ENCODE measurements around the gene HELZ.

DNA sequence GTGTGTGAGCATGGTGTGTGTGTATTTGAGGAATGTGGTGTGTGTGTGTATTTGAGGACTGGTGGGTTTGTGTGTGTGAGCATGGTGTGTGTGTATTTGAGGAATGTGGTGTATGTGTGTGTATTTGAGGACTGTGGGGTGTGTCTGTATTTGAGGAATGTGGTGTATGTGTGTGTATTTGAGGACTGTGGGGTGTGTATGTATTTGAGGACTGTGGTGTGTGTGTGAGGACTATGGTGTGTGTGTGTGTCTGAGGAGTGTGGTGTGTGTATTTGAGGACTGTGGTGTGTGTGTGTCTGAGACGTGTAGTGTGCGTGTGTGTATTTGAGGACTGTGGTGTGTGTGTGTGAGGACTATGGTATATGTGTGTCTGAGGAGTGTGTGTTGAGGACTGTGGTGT lies 218.7 kb downstream of the HELZ start:
- TF ChIP-seq, protein P1, sequence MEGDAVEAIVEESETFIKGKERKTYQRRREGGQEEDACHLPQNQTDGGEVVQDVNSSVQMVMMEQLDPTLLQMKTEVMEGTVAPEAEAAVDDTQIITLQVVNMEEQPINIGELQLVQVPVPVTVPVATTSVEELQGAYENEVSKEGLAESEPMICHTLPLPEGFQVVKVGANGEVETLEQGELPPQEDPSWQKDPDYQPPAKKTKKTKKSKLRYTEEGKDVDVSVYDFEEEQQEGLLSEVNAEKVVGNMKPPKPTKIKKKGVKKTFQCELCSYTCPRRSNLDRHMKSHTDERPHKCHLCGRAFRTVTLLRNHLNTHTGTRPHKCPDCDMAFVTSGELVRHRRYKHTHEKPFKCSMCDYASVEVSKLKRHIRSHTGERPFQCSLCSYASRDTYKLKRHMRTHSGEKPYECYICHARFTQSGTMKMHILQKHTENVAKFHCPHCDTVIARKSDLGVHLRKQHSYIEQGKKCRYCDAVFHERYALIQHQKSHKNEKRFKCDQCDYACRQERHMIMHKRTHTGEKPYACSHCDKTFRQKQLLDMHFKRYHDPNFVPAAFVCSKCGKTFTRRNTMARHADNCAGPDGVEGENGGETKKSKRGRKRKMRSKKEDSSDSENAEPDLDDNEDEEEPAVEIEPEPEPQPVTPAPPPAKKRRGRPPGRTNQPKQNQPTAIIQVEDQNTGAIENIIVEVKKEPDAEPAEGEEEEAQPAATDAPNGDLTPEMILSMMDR (IDR thresholded peaks at IDR 0.05): no peak
- no peak for TF ChIP-seq POLR2A (IDR thresholded peaks at IDR 0.05)
- TF ChIP-seq EP300 (IDR thresholded peaks at IDR 0.05): no peak

Measured in ovary (tissue), 3 donors.